Left colon (tissue), 2 donors: Measurements from ENCODE around the gene BRWD1. TPM values are rescaled to one million over a fixed set of nuclear protein-coding genes. Genes with fewer than 3 reads are reported as not detected.
A peak's percentile ranks its signal among the peaks of the same experiment; 100 is the strongest.

Experiments
- ATAC-seq: fragments of 200-7000 bp; cut with Tn5 transposase; one replicate; pipeline ENCODE4 v1.9.1; 2020; ENCODE audit warnings: mild to moderate bottlenecking, moderate library complexity
- DNase-seq, 2 donors: peaks; one replicate each; pipeline ENCODE4 v3.0.0-alpha.2; 2020
- intact Hi-C, 2 donors: fragments of 100-400 bp; cut with DNase I in 1 of 2; cut with micrococcal nuclease in 1 of 2; formaldehyde crosslinking; loops; one replicate each; pipeline versions ENCODE4 v1.11.2 to v1.14.0; 2022; cut with DNase I, micrococcal nuclease
- long read RNA-seq: library from polyadenylated mRNA; unstranded; transcript quantifications from one replicate; pipeline ENCODE4 v2.0.0, GENCODE V29; 2021
- total RNA-seq, 2 donors: library from RNA; stranded (reverse); fragmentation: NEBNext Ultra II Directional; extraction: Animal tissue kit (Norgen Biotek cat#: 25700); gene quantifications; one replicate each; pipeline ENCODE4 v1.2.1, GENCODE V29; 2021
- donor health status: DM: no; HTN: no; CAD: no.
- donor health status: DM: yes; HTN: yes; CAD: no.

BRWD1 gene
- total RNA-seq, result 10 to 100 TPM; 45.8 to 51.5 TPM
- long read RNA-seq, full-length matches to known transcripts, result 27 of 77 reads
- long read RNA-seq, partial matches to known transcripts, result 39 of 77 reads
- long read RNA-seq, other reads (novel, unspliced or antisense), result 11 of 77 reads

GRCh38 chr21:39313571-39314142, at the start of gene BRWD1:
BRWD1 (minus strand) TSS chr21:39313632; CDS start chr21:39313491, 141 bp downstream.
- intact Hi-C loops, result no loop called here
- ATAC-seq, result peak; percentile 74
- peak; percentile 79 to 88 for DNase-seq

GRCh38 chr21:39362733-39363132, 49.3 kb upstream of the BRWD1 start:
- DNase-seq, result no peak
- no peak for ATAC-seq
- intact Hi-C loops, result no loop called here

GRCh38 chr21:39359382-39359781, 46.0 kb upstream of the BRWD1 start:
- intact Hi-C loops, result no loop called here

GRCh38 chr21:39353295-39353694, 39.9 kb upstream of the BRWD1 start:
- no peak for DNase-seq
- ATAC-seq, result no peak
- intact Hi-C loops, result no loop called here

More at GRCh38 chr21:39359382-39359781, 46.0 kb upstream of the BRWD1 start:
- no peak for DNase-seq
- ATAC-seq, result no peak

GRCh38 chr21:39350094-39351005, 36.9 kb upstream of the BRWD1 start:
- DNase-seq (peak in 1 of 2 donors; percentile 28), ATAC-seq (peak; percentile 1)
- intact Hi-C loops, result no loop called here

- intact Hi-C loops, result no loop called here
- ATAC-seq (peak; percentile 88), DNase-seq (peak; percentile 97 to 98)
Measured at GRCh38 chr21:39349211-39350093, 36.0 kb upstream of the BRWD1 start.

- intact Hi-C loops, result no loop called here
- ATAC-seq, result peak; percentile 59
- peak; percentile 88 to 90 for DNase-seq
Measured at GRCh38 chr21:39348355-39349210, 35.2 kb upstream of the BRWD1 start, which contains the start of gene HMGN1. HMGN1 (minus strand) TSS chr21:39349088; CDS start chr21:39348917, 171 bp downstream.

- no peak for DNase-seq
- no peak for ATAC-seq
Measured at GRCh38 chr21:39348040-39348354, 34.6 kb upstream of the BRWD1 start.

GRCh38 chr21:39347537-39347936, 34.1 kb upstream of the BRWD1 start:
- ATAC-seq (no peak), DNase-seq (no peak)
- intact Hi-C loops, result no loop called here

More at GRCh38 chr21:39348040-39348354, 34.6 kb upstream of the BRWD1 start:
- intact Hi-C loops, result no loop called here

- DNase-seq, result no peak
- no peak for ATAC-seq
- intact Hi-C loops, result no loop called here
Measured at GRCh38 chr21:39346671-39347331, 33.4 kb upstream of the BRWD1 start.

GRCh38 chr21:39346206-39346605, 32.8 kb upstream of the BRWD1 start:
- ATAC-seq (no peak), DNase-seq (no peak)
- intact Hi-C loops, result no loop called here

GRCh38 chr21:39345440-39345839, 32.0 kb upstream of the BRWD1 start:
- intact Hi-C loops, result no loop called here
- DNase-seq, result no peak
- ATAC-seq, result no peak

GRCh38 chr21:39344848-39345247, 31.4 kb upstream of the BRWD1 start:
- DNase-seq, result no peak
- intact Hi-C loops, result no loop called here
- no peak for ATAC-seq

GRCh38 chr21:39341249-39341923, 28.0 kb upstream of the BRWD1 start:
- intact Hi-C loops, result no loop called here
- DNase-seq, result no peak
- no peak for ATAC-seq

- intact Hi-C loops, result no loop called here
- DNase-seq, result no peak
- ATAC-seq, result no peak
Measured at GRCh38 chr21:39340687-39341086, 27.3 kb upstream of the BRWD1 start.

- DNase-seq (no peak), ATAC-seq (no peak)
- intact Hi-C loops, result no loop called here
Measured at GRCh38 chr21:39339231-39339630, 25.8 kb upstream of the BRWD1 start.

GRCh38 chr21:39336457-39337008, 23.1 kb upstream of the BRWD1 start:
- DNase-seq (no peak), ATAC-seq (no peak)

More at GRCh38 chr21:39336457-39337008, 23.1 kb upstream of the BRWD1 start:
- intact Hi-C loops, result no loop called here
